NT2/D1 (cell line): ENCODE measurements around the gene ABO.

Experiments
- SUZ12 ChIP-seq: IDR thresholded peaks from 2 replicates; pipeline ENCODE4 v1.6.1; 2011; ENCODE audit not compliant: insufficient read length, insufficient read depth; ENCODE audit errors: extremely low read depth
- YY1 ChIP-seq: IDR thresholded peaks from 2 replicates; pipeline ENCODE4 v1.6.1; 2011; ENCODE audit not compliant: insufficient read length, insufficient read depth
- ZNF274 ChIP-seq: IDR thresholded peaks from 2 replicates; pipeline ENCODE4 v1.6.1; 2011; ENCODE audit warnings: mild to moderate bottlenecking, low read depth, low read length

- no peak for TF ChIP-seq ZNF274
- no peak for TF ChIP-seq YY1
- no peak for TF ChIP-seq SUZ12
Measured at GRCh38 chr9:133221177-133221809, 53.7 kb downstream of the ABO start.
